Breast epithelium (tissue), 3 donors: ENCODE measurements around the gene RNF167.

Experiments
- POLR2A ChIP-seq: fragments of 450-650 bp; IDR thresholded peaks from one replicate; pipeline ENCODE4 v1.6.1; 2016; ENCODE audit warnings: antibody characterized with exemption, mild to moderate bottlenecking, moderate library complexity
- POLR2AphosphoS5 ChIP-seq, 3 donors: sonication (generic); formaldehyde crosslinking; IDR thresholded peaks; one replicate each; pipeline ENCODE4 v1.6.1; 2017; ENCODE audit warnings: antibody characterized with exemption in 3 of 3
- TF ChIP-seq, protein P1 (sequence below), 3 donors: fragments of 450-650 bp; IDR thresholded peaks; one replicate each; pipeline ENCODE4 v1.5.1; 2016 to 2017; ENCODE audit warnings: antibody characterized with exemption in 3 of 3, mild to moderate bottlenecking in 3 of 3, moderate library complexity in 3 of 3

DNA sequence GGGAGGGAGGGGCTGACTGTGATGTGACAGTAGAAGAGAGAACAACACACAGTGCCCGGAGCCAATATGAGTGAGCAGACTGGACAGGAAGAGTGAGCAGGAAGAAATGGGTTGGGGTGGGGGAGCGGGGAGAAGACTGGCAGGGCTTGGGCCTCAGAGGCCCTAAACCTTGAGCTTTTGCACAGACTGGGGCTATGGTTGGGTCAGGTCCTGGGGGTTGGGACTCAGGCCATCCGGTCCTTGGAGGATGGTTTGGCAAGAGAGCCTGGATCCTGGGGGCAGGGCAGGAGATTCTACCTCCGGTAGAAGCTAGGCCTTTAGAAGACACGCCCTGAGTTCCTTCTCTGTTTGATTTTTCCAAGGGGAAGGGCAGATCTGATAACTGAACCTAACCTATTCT, 46.3 kb downstream of the RNF167 start:
- TF ChIP-seq, protein P1, sequence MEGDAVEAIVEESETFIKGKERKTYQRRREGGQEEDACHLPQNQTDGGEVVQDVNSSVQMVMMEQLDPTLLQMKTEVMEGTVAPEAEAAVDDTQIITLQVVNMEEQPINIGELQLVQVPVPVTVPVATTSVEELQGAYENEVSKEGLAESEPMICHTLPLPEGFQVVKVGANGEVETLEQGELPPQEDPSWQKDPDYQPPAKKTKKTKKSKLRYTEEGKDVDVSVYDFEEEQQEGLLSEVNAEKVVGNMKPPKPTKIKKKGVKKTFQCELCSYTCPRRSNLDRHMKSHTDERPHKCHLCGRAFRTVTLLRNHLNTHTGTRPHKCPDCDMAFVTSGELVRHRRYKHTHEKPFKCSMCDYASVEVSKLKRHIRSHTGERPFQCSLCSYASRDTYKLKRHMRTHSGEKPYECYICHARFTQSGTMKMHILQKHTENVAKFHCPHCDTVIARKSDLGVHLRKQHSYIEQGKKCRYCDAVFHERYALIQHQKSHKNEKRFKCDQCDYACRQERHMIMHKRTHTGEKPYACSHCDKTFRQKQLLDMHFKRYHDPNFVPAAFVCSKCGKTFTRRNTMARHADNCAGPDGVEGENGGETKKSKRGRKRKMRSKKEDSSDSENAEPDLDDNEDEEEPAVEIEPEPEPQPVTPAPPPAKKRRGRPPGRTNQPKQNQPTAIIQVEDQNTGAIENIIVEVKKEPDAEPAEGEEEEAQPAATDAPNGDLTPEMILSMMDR (IDR thresholded peaks at IDR 0.05) = no peak
- TF ChIP-seq POLR2AphosphoS5 (IDR thresholded peaks at IDR 0.05) (no peak), POLR2A (no peak)
